SK-N-SH (cell line): ENCODE data around the gene ANO10. TPM values are rescaled to one million over a fixed set of nuclear protein-coding genes. Genes with fewer than 3 reads are reported as not detected.

ENCODE experiments used
- CTCF ChIA-PET: fragments of 300-600, 350-600 bp; formaldehyde crosslinking; extraction: SDS; loops from one replicate; lab custom pipeline; 2021; lab: Yijun Ruan, JAX
- POLR2A ChIA-PET: fragments of 350-600 bp; sonication (Branson Sonifier 250); formaldehyde crosslinking; extraction: SDS; loops from one replicate; lab custom pipeline; 2020; ENCODE audit warnings: antibody characterized with exemption, inconsistent platforms; lab: Yijun Ruan, JAX
- DNase-seq: peaks from one replicate; pipeline ENCODE4 v3.0.0; 2012
- H2AFZ ChIP-seq: fragments of 200-600 bp; sonication (generic); 2 replicates; pipeline ENCODE4 v1.8.1; 2016; ENCODE audit warnings: antibody characterized with exemption, mild to moderate bottlenecking, low read depth
- H3F3A ChIP-seq: fragments of 200-600 bp; sonication (generic); replicated peaks from 2 replicates; pipeline ENCODE3; 2016; ENCODE audit warnings: antibody characterized with exemption, mild to moderate bottlenecking; ENCODE audit not compliant: insufficient read depth
- H3K27ac ChIP-seq, 2 experiments: fragments of 200-500 bp in 1 of 2; fragments of 200-600 bp in 1 of 2; sonication (Bioruptor generic) in 1 of 2; sonication (generic), shearing (Covaris generic) in 1 of 2; 2 replicates each; pipeline versions ENCODE4 v1.5.1 to v1.6.1; 2014 to 2016; ENCODE audit warnings: low read depth in 2 of 2, inconsistent platforms in 1 of 2, low read length in 1 of 2, mild to moderate bottlenecking in 1 of 2, mixed read lengths in 1 of 2
- H3K27me3 ChIP-seq: fragments of 200-600 bp; sonication (generic), shearing (Covaris generic); 2 replicates; pipeline ENCODE4 v1.6.1; 2016; ENCODE audit warnings: mixed run types; ENCODE audit not compliant: insufficient read depth
- H3K36me3 ChIP-seq, 2 experiments: fragments of 200-500 bp in 1 of 2; fragments of 200-600 bp in 1 of 2; sonication (Bioruptor generic) in 1 of 2; sonication (generic) in 1 of 2; replicated peaks in 1 of 2; 2 replicates each; pipeline versions ENCODE3 to v1.5.1; 2014 to 2016; ENCODE audit warnings: low read length in 1 of 2, mild to moderate bottlenecking in 1 of 2; ENCODE audit not compliant: insufficient read depth in 2 of 2, control insufficient read depth in 1 of 2
- H3K4me1 ChIP-seq, 2 experiments: fragments of 200-500 bp in 1 of 2; fragments of 200-600 bp in 1 of 2; sonication (Bioruptor generic) in 1 of 2; sonication (generic), shearing (Covaris generic) in 1 of 2; 2 replicates each; pipeline versions ENCODE4 v1.5.1 to v1.6.1; 2014 to 2016; ENCODE audit warnings: low read depth in 1 of 2, low read length in 1 of 2, mixed run types in 1 of 2; ENCODE audit not compliant: insufficient read depth in 2 of 2, control insufficient read depth in 1 of 2
- H3K4me2 ChIP-seq: fragments of 200-600 bp; sonication (generic), shearing (Covaris generic); 2 replicates; pipeline ENCODE4 v1.6.1; 2017; ENCODE audit warnings: mixed run types
- H3K4me3 ChIP-seq, 2 experiments: fragments of 200-500 bp in 1 of 2; fragments of 200-600 bp in 1 of 2; sonication (Bioruptor generic) in 1 of 2; sonication (generic), shearing (Covaris generic) in 1 of 2; 2 replicates each; pipeline versions ENCODE4 v1.5.1 to v1.8.1; 2014 to 2016; ENCODE audit warnings: low read depth in 2 of 2, inconsistent platforms in 1 of 2, low read length in 1 of 2, mild to moderate bottlenecking in 1 of 2, mixed read lengths in 1 of 2, moderate library complexity in 1 of 2
- H3K79me2 ChIP-seq: fragments of 200-600 bp; sonication (generic); 2 replicates; pipeline ENCODE4 v1.8.1; 2017; ENCODE audit warnings: mild to moderate bottlenecking; ENCODE audit not compliant: insufficient read depth
- H3K9ac ChIP-seq: fragments of 200-600 bp; sonication (generic); 2 replicates; pipeline ENCODE4 v1.6.1; 2017; ENCODE audit warnings: mixed run types
- H3K9me2 ChIP-seq: fragments of 200-600 bp; sonication (generic); 2 replicates; pipeline ENCODE4 v1.6.1; 2017; ENCODE audit warnings: mixed run types
- H3K9me3 ChIP-seq: fragments of 200-600 bp; sonication (generic); 2 replicates; pipeline ENCODE4 v1.6.1; 2017; ENCODE audit warnings: mixed run types, mild to moderate bottlenecking, moderate library complexity
- H4K20me1 ChIP-seq: fragments of 200-600 bp; sonication (generic); 2 replicates; pipeline ENCODE4 v1.6.1; 2017; ENCODE audit warnings: mild to moderate bottlenecking, mixed run types; ENCODE audit not compliant: insufficient read depth
- FOSL2 ChIP-seq: IDR thresholded peaks from 2 replicates; pipeline ENCODE4 v1.4.0; 2012; ENCODE audit warnings: low read depth, mild to moderate bottlenecking, moderate library complexity, borderline replicate concordance
- FOXJ3 ChIP-seq: sonication (generic); formaldehyde crosslinking; IDR thresholded peaks from 2 replicates; pipeline ENCODE4 v1.5.1; 2020; ENCODE audit warnings: mild to moderate bottlenecking, missing genetic modification reagents
- MEF2A ChIP-seq: IDR thresholded peaks from 2 replicates; pipeline ENCODE4 v1.4.0; 2012; ENCODE audit warnings: low read depth, borderline replicate concordance
- RAD21 ChIP-seq: IDR thresholded peaks from 2 replicates; pipeline ENCODE4 v1.6.1; 2012; ENCODE audit warnings: mild to moderate bottlenecking, low read length
- REST ChIP-seq: IDR thresholded peaks from 2 replicates; pipeline ENCODE4 v1.6.1; 2012; ENCODE audit warnings: mild to moderate bottlenecking, low read depth, low read length, moderate library complexity
- RFX5 ChIP-seq: IDR thresholded peaks from 2 replicates; pipeline ENCODE4 v1.6.1; 2012; ENCODE audit warnings: mild to moderate bottlenecking, improper control_type of control experiment, low read length
- RXRA ChIP-seq: IDR thresholded peaks from 2 replicates; pipeline ENCODE4 v1.4.0; 2012; ENCODE audit warnings: low read depth, mild to moderate bottlenecking, borderline replicate concordance
- SIN3A ChIP-seq: IDR thresholded peaks from 2 replicates; pipeline ENCODE4 v1.6.1; 2012; ENCODE audit warnings: low read depth, mild to moderate bottlenecking, low read length, moderate library complexity, borderline replicate concordance
- TAF1 ChIP-seq: IDR thresholded peaks from 2 replicates; pipeline ENCODE4 v1.6.1; 2012; ENCODE audit warnings: low read depth, mild to moderate bottlenecking, low read length, moderate library complexity, borderline replicate concordance
- USF2 ChIP-seq: fragments of 150-350 bp; IDR thresholded peaks from 2 replicates; pipeline ENCODE4 v1.6.1; 2017; ENCODE audit warnings: antibody characterized with exemption, low read length, low read depth, borderline replicate concordance
- WGBS: methylation state at CpG from one replicate; pipeline ENCODE4 v1.1.6; 2017; ENCODE audit warnings: low lambda C conversion rate; 5-methylcytosine and 5-hydroxymethylcytosine counted together
- polyA plus RNA-seq, 3 experiments: library from polyadenylated mRNA; depleted of rRNA; stranded (reverse); fragments of >200 nt; gene quantifications; 2 replicates each; pipeline ENCODE4 v1.2.3, GENCODE V29; 2012

The ANO10 gene
- polyA plus RNA-seq, 1 of the 3 experiments (the other 2 are of a cell fraction), result 16.8 TPM

- peaks cover 3 to 8% of the 10 kb centered on the region in 2 experiments for H3K36me3 ChIP-seq
- no peak overlapping the region for H2AFZ ChIP-seq
- H3K9me3 ChIP-seq, result no peaks in the 10 kb centered on the region
- TF ChIP-seq RFX5 (no peak), TAF1 (no peak), USF2 (no peak), REST (no peak), FOSL2 (no peak), MEF2A (no peak)
- no peaks in the 10 kb centered on the region for H3K27me3 ChIP-seq
- no peaks in the 10 kb centered on the region for H3K9me2 ChIP-seq
- POLR2A ChIA-PET, result no interaction called here
- H3K79me2 ChIP-seq, result no peaks in the 10 kb centered on the region
- CTCF ChIA-PET, result interaction anchor here (4.2 kb wide), 1 partner anchor 659 kb away, joined by 41 read pairs; no protein-coding TSS in a partner anchor
- peaks cover 0 to 5% of the 10 kb centered on the region in 2 experiments; a peak in 1 of 4 replicates for H3K4me1 ChIP-seq
- H4K20me1 ChIP-seq, result no peaks in the 10 kb centered on the region
- H3K9ac ChIP-seq, result no peak overlapping the region
- DNase-seq, result no peak
- H3F3A ChIP-seq, result no peaks in the 10 kb centered on the region
- H3K4me2 ChIP-seq, result no peak overlapping the region
- no peak overlapping the region for H3K4me3 ChIP-seq
- no peak overlapping the region for H3K27ac ChIP-seq
Measured at GRCh38 chr3:43540624-43541023, 81.2 kb downstream of the ANO10 start.

- H3K27ac ChIP-seq, result no peak overlapping the region
- 65% methylated on average over 3 of the region's 3 CpGs for WGBS
- CTCF ChIA-PET, result no interaction called here
Measured at GRCh38 chr3:43539321-43539720, 82.5 kb downstream of the ANO10 start.

More at GRCh38 chr3:43539321-43539720, 82.5 kb downstream of the ANO10 start:
- Histone ChIP-seq H3K27me3 (no peaks in the 10 kb centered on the region), H3K4me3 (no peak overlapping the region), H3K9me3 (no peaks in the 10 kb centered on the region), H3K79me2 (no peaks in the 10 kb centered on the region), H3K4me2 (no peak overlapping the region), H3F3A (no peaks in the 10 kb centered on the region), H3K36me3 (peaks cover 3 to 8% of the 10 kb centered on the region in 2 experiments), H3K9ac (no peak overlapping the region), H3K4me1 (peaks cover 0 to 5% of the 10 kb centered on the region in 2 experiments; a peak in 1 of 4 replicates), H4K20me1 (no peaks in the 10 kb centered on the region), H2AFZ (no peak overlapping the region), H3K9me2 (no peaks in the 10 kb centered on the region)
- POLR2A ChIA-PET, result no interaction called here
- TF ChIP-seq RFX5, result no peak
- TF ChIP-seq RXRA, result no peak
- TF ChIP-seq REST, result no peak
- TF ChIP-seq RAD21, result no peak
- TF ChIP-seq SIN3A, result no peak
- no peak for TF ChIP-seq FOXJ3 (CRISPR knock-in tag)
- no peak for DNase-seq
